ENCODE results near the gene KRTAP5-1.

KRTAP5-1 gene

DNA sequence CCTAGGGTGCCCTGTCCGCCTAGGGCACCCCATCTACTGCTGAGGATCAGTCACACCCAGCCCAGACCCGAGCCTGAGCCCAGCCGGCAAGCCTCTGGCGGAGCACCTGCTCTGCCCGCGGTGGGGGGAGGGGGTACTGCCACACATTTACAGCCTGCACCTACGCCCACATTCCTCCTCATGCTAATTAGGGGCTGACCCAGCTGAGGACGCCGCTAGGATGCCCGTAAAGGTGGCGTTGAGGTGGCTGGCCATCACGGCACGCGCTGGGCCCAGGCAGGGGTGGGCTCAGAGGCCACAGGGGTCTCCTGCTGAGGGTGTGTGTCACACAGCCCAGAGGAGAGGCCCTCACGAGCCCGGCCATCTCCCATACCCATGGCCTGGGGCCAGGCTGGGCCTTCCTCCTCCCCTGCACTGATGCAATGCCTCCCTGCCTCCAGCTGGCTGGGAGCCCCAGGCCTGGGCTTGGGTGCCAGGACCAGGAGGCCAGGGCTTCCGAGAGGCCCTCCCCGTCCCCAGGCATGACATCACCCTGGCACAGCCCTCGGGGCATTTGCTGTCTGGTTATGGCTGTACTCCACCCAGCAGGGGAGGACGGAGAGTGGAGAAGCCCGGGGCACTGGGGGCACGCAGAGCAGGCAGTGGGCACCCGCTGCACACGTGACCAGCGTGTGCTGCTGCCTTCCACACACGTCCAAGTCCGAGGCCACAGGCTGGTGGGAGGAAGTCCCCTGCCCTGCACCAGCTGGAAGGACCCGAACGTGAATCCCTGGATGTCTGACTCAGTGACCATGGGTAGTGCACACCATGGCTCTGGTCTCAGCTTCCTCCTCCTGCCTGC, 25.8 kb downstream of the KRTAP5-1 start:
- DNase-seq: peak; percentile 56

DNA sequence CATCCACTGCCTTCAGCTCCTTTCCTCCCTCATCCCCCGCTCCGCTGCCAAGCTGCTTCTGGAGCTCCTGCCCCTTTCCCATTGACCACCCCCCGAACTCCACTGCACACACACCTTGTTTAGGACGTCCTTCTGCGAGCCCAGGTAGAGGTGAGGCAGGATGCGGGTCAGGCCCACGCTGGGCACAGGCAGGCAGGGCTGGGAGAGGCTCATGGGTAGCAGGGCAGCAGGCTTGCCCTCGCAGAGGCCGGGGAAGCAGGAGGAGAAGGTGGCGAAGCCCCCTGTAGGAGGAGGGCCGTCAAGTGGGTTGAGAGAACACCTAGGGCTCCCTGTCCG, 26.3 kb downstream of the KRTAP5-1 start:
- DNase-seq: peak; percentile 47

DNA sequence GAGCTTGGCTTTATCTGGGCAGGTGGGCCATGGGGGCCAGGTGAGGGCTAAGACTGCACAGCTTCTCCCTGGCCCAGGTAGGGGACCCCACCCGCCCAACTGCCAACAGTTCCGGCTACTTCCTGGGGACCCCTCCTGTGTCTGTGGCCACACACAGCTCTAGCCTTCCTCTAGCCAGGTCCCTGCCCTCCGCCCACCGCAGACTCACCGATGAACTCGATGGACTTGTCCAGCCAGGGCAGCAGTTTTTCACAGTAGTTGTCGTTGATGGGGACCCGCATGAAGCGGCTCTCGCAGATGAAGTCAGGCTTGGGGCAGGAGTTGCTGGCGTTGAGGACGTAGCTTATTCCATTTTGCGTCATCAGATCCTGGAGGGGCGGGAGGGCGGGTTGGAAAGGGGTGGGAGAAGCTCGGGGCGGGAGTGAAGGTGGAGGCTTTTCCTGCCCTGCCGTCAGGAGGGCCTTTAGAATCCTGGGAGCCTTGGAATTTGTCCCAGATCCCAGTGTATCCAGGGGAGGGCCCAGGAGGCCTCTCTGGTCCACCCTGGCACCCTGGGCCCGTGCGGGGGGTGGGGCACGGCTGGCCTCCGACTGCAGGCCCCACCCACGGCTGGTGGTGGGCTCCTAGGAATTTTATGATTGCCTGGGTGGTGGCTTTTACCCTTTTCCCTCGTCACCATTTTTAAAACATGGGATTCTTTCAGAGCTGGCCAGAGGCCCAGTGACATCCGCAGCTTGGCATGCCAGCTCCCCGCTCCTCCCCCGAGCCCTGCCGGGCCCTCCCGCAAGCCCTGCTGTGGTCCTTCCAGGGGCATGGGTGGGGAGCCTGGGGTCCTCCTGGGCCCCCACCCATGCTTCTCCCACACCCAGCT, 26.9 kb downstream of the KRTAP5-1 start:
- DNase-seq: peak; percentile 37

DNA sequence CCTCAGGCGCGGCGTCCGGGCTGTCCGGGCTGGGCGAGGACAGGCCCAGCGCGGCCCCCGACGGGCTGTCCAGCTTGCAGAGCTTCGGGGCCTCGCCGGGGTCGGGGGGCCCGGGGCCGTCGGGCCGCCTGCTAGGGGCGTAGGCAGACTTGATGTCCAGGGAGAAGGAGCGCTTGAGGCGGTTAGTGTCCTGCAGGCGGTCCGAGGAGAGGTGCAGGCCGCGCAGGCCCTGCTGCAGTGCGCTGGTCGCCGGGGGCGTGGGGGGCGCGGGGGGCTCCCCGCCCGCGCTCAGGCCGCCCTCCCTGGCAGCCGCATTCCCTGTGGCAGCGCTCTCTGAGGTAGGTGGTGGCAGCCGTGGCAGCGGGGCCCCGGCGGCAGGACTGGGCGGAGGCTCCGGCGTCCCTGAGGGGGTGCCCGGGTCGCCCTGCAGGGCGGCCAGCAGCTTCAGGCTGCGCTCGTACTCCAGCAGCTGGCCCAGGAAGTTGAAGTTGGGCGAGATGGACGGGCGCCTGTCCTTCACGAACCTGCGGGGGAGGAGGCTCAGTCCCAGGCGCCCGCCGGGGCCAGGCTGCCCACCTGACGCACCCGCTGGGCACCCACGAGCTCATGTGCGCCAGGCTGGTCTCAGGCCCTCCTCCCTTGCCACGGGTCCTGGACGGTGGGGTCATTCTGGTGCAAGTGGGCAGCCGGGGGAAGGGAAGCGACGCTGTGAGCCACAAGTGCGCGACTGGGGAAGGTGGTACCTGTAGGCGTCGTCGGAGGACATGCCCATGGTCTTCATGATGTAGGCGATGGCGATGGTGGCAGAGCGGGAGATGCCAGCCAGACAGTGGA, 27.8 kb downstream of the KRTAP5-1 start:
- DNase-seq: no peak

DNA sequence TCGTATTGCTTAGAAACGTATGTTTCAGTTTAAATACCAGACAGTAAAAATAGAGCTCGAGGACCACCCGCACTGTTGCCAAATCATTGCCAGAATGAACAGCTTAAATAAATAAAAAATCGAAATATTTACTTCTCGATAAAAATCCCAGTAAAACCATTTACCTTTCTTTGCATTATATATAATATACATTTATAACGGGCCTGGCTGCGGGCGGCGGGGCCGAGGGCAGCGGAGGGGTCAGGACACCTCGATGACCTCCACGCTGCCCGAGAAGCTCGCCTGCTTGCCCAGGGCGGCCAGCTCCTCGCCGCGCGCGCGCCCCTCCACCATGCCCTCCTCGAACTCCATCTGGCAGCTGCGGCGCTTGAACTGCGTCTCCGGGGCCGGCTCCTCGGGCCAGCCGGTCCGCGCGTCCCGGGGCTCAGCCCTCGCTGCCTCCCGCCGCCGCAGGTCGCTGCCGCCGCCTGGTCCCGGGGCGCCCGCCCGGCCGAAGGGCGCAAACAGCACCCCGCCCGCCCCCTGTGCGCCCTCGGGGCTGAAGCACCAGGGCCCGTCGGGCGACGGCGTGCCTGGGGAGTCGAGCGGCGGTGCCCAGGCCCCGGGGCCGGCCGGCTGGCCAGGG, 28.7 kb downstream of the KRTAP5-1 start:
- DNase-seq: no peak

DNA sequence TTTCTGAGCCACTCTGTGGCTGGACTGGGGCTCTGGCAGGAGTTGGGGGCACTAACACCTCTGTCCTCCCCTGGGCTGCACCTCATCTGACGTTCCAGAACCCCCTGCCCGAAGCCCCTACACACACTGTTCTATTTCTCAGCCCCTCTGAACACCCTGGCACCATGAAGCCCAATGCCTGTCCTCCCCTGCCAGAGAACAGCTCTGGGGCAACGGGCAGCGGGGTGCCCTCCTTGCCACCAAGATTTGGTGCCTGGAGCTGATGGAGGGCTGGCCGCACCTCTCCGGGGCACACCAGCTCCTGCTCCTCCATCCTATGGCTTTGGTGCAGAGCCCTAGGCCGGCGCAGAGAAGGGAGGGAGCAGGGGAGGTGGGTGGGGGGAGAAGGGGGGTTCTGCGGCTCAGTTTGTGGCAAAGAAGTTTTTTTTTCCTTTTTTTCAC, 29.4 kb downstream of the KRTAP5-1 start:
- no peak for DNase-seq

DNA sequence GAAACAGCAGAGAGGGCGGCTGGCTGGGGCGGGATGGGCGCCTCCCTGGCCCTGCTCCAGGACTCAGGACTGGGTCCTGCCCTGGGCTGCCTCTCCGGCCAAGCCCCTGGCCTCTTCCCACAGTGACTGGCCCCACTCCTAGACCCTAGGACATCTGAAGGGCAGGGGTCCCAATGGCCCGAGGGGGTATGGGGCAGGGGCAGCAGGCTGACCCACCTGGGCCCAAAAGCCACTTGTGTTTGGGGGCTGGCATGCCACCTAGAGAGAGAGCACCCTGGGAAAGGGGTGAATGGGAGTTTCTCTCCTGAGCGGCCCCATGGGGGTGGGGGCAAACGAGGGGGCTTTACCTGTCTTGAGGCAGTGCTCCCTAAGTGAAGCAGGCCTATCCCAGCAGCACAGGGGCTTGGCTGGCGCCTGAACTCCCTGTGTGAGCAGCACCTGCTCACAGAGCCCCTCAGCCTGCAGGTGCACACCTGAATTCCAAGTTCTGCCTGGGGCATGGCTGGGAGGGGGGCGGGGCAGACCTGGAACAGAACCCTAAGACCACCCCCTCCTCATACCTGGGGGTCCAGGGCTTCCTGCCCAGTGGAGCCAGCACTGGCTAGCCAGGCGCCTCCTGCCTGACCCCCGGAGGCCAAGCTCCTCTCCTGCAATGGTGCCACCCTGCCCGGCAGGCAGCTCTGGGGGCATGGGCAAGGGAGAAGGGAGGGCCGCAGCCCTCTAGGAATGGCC, 29.9 kb downstream of the KRTAP5-1 start:
- no peak for DNase-seq

DNA sequence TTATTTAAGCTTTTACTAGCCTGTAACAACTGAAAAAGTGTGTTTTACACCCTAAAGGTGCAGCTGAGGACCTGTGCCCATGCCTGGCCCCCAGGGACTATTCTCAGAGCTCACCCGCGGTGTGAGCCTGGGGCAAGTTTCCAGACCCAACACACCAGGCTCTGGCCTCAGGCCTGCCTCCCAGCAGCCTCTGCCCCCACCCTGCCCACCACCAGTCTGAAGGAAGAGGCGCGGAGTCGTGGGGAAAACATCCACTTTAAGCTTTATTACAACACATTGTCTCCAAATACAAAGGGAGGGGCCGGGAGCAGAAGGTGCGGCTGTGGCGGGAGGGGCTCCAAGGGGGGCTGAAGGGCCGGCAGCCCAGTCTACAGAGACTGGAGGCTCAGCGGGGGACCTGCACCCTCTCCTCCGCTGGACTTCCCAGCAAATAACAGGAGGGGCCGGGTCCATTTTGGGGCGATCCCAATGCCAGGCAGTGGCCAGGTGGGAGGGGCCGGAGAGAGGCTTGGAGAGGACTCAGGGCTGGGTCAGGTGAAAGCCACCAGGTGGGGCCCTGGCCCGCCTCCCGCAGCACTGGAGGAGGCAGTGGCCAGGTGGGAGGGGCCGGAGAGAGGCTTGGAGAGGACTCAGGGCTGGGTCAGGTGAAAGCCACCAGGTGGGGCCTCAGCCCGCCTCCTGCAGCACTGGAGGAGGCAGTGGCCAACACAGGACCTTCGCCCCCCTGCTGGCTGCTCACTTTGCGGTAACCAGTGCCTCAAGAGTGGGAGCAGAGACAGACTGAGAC, 31.1 kb downstream of the KRTAP5-1 start:
- DNase-seq: no peak

DNA sequence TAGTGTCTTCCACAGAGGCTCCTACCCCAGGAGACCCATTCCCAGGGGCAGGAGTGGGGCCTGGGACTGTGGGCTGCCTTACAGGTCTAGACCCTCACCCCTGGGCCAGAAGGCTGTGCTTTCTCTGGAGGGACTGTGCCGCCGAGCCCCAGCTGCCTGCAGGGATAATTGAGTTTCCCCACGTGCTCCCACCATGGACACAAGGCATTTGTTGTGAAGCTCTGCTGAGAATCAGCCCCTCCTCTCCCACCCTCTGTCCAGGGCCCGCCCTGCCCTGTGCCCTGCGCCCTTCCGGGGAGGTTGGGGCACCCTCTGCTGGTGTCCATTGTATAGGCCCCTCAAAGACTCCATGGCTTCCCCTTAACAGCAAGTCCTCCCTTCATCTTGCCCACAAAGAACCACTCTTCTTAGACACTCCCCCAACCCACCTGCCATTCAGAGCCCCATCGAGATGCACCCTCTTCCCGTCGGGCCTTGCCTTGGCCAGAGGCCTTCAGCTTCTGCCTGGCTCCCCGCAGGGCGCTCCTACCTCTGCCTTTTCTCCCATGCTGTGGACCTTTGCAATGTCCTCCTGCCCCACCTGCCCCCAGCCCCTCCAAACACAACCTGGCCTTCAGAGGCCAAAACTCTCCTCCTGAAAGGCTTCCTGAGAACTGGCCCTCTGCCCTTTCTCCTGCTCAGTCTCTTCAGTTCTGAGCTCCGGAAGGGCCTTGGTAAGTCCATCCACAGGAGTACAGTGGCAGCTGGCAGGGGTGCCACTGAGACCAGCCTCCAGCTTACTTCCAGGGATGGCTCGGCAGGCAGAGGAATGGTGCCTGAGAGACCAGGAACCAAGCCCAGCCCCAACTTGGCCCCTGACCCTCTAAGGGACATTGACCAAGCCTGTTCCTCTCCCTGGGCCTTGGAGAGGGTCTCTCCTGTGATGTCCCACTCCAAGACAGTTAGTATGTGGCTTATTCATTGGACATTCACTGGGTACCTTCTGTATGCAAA, 35.4 kb downstream of the KRTAP5-1 start:
- no peak for DNase-seq

DNA sequence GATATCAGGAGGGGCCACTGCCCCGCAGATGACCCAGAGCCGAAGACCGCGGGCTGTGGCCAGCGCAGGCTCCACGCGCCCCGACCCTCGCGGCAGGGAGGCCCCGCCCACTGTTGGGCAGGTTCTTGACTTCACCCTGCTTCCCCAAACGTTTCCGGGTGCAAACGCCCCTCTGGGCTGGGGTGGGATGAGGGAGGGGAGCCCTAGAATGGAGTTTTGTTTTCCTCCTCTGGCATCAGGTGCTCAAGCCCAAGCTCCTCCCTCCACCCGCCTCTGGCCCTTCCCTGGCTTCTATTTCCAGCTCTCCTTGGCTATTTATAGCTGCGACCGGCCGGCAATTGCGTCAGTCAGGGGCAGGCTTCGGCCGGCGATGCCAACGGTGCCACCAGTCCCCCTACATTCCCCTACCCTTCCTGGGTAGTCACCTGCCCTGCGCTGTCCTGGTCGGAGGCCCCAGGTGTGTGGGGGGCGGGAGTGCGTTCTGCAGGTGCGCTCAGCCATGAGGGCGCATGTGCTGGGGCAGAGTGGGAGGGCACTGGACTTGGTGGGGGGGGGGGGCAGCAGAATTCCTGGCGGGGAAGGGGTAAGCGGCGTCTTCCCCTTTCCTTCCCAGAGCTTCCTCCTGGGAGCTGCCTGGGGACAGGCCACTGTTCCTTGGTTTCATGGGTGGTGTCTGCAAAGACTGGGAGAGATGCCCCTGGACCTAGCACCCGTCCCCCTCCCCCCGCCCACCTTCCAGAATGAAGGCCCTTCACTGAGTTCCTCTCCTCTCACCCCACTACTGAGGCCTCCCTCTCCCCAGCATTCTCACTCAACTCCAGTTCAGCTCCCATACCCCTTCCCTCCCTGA, 36.6 kb downstream of the KRTAP5-1 start:
- peak; percentile 68 for DNase-seq

DNA sequence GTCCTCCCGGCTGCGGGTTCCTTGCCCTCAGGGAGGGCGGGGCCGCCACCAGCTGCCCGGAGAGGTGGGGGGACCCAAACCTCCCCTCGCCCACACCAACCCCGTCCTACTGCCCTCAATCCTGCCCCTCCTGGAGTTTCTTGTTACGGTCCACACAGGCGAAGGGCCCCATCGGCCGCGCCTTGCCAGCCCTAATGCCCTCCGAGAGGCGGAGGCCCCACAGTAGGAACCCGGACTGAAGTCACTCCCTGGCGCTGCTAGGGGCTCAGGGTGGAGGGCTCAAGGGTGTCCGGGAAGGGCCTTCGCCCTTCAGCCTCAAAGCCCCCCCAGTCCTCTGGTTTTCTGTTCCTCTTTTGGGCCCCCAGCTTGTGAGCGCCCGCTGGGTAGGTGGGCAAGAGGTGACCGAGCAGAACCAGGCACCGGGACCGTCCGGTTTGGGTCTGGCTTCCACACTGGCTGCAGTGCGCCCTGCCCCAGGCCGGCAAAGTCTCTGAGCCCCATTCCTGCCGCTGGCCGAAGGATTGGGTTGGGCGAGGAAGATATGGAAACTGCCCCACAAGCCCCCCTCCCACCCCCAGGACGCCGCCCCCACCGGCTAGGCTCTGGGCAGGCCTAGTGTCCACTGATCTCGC, 37.5 kb downstream of the KRTAP5-1 start:
- DNase-seq: peak; percentile 47

DNA sequence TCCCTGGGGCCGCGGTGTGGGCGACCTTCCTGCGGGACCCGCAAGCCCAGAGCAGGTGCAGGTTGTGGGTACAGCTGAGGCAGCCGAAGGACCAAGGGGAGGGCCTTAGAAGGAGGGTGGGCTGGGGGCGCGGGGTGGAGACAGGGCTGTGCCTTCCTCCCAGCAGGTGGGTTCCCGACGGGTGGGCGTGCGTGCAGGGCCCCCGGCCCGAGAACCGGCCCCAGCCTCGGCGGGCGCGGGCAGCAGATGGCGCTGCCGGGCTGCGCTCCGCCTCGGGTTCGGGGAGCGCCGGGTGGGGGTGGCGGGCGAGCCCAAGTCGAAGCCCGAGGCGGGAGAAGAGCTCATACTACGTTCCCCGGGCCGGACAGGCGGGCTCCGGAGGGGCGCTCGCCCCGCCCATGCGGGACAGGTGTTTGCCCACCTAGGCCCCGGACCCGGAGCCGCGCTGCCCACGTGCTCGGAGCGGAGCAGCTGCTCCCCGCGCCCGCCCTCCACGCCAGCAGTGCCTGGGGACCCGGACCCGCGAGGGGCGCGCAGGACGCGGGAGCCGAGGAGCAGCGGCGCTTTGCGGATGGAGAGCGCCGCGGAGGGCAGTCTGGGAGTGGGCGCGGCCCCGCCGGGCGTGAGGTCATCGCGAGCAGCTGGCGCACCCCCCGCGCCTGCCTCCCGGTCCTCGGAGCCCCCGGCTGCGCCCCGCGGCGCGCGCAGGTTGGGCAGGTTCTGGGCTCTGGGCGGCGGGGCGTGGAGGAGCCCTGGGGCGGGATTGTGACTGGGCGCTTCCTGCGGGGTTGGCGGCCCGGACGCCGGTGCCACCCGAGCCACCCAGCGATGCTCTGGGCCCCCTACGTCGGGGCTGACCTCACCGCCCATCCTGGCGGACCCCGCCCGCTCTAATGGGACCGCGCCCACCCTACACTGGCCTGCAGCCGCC, 38.3 kb downstream of the KRTAP5-1 start:
- DNase-seq: peak; percentile 79

DNA sequence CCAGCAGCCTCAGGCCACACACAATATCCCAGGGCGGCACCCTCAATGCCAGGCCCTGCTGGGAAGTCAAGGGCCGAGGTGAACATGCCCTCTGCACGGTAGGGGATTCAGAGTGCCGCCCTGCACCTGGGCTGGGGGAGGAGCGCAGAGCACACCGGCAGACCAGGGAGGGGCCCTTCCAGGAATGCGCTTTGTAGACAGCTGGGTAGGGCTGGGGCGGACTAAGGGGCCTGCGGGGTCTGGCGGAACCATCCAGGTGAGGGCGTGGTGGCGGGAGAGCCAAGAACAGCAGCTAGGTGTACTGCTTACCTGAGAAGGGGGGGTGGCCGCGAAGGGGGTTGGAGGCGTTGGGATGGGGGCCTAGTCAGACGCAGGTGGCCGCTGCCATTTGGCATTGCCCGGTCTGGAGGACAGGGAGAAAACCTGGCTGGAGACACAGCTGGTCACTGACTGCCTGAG, 39.0 kb downstream of the KRTAP5-1 start:
- DNase-seq: no peak

DNA sequence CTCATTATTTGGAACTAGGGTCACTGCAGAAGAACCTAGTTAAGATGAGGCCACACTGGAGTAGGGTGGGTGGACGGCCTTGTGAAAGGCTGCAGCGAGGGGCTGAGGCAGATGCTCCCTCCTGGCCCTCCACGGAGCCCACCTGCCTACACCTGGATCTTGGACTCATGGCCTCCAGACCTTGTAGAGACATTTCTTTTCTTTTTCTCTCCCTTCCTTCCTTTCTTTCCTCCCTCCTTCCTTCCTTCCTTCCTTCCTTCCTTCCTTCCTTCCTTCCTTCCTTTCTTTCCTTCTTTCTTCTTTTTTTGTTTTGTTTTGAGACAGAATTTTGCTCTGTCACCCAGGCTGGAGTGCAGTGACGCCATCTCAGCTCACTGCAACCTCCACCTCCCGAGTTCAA, 39.7 kb downstream of the KRTAP5-1 start:
- DNase-seq: no peak

DNA sequence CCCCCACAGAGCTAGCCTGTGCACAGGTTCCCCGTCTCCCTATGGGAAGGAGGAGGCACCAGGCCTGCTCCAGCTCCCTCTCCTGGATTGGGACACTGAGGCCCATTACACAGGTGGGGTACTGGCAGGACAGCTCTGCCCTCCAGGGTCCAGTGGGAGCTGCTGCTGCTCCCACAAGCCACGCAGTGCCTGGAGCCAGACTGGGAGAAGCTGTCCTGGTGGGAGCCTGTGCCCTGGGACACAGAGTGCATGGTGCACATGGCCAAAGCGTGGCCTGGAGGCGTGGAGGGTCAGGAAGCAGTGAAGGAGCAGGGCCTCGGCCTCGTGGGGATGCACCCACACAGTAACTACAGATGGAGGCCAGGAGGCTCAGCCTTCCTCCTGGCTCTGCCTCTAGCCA, 40.5 kb downstream of the KRTAP5-1 start:
- DNase-seq: no peak

DNA sequence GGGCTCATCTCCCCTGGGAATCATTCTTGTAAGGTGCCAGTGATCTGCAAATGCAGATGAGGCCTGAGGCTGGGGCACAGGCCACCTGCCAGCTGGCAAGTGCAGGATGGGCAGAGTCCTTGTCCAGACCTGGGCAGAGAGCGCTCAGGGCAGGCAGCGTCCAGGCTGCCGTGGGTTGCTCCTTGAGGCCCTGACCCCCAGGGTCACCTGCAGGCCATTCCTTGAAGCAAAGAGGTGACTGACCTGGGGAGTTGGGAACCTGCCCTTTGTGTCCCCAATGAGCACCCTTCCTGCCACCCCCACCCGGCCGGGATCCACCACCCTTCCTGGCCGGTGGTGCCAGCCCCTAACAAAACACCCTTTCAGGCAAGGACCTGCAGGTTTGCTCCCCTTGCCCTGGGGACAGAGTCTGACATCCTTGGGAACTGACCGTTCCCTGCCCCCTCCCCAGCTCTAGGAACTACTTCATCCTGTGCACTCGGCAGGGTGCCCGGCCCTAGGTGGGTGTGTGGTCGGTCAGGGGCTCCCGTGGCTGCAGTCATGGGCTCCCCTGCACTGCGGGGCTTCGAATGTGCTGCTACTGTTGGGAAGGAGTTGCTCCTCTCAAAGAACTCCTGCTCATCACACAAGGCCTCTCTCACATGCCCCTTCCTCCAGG, 41.3 kb downstream of the KRTAP5-1 start:
- DNase-seq: no peak

Data from right kidney (tissue), 1 donor.